Right lobe of liver (tissue), 5 donors: ENCODE data around the gene ZNF580. TPM values are rescaled to one million over a fixed set of nuclear protein-coding genes. Genes with fewer than 3 reads are reported as not detected.

Experiments
- total RNA-seq, 6 experiments: library from RNA; depleted of rRNA in 2 of 6; stranded (reverse); fragments of >200 nt in 2 of 6; fragmentation: NEBNext Ultra II Directional in 3 of 6; extraction: Animal tissue kit (Norgen Biotek cat#: 25700) in 3 of 6; gene quantifications; one replicate each; pipeline versions ENCODE4 v1.1.0 to v1.2.4, GENCODE V29; 2016 to 2023
- donor health status: DM: no; HTN: no; CAD: no.
- donor health status: DM: no; HTN: no; CAD: no.
- donor health status: DM: no; HTN: yes; CAD: no.
- donor health status: DM: no; HTN: yes; CAD: no.

The ZNF580 gene
- total RNA-seq, 6 experiments from 2014 or later: 5.4 to 11.6 (median 6.5) TPM

Other genes with a start within 250 kb of the ZNF580 start
- gene UBE2S, start 233.2 kb upstream of the ZNF580 start, total RNA-seq: 10 to 100 TPM in 3 of 6 experiments, 1 to 10 TPM in 3; 4.3 to 16.4 (median 9.1) TPM
- under 1 TPM in 1 of 6 experiments, not detected in 5; 0.04 TPM for gene SHISA7, start 197.7 kb upstream of the ZNF580 start, total RNA-seq
- 100 to 1,000 TPM in 3 of 6 experiments, 10 to 100 TPM in 3; 69.4 to 222 (median 100) TPM for gene ISOC2, start 179.4 kb upstream of the ZNF580 start, total RNA-seq
- not detected for gene C19orf85, start 176.3 kb upstream of the ZNF580 start, total RNA-seq
- 1 to 10 TPM; 3.4 to 9.2 (median 4.4) TPM for gene ZNF628, start 164.4 kb upstream of the ZNF580 start, total RNA-seq
- 1 to 10 TPM; 2.5 to 6.0 (median 3.9) TPM for gene NAT14, start 155.8 kb upstream of the ZNF580 start, total RNA-seq
- gene SSC5D, start 152.6 kb upstream of the ZNF580 start, total RNA-seq: 1 to 10 TPM in 4 of 6 experiments, under 1 TPM in 2; 0.35 to 1.6 (median 1.2) TPM
- gene SBK2, start 103.9 kb upstream of the ZNF580 start, total RNA-seq: not detected
- under 1 TPM in 2 of 6 experiments, not detected in 4; 0.33 to 0.56 TPM for gene SBK3, start 95.5 kb upstream of the ZNF580 start, total RNA-seq
- 1 to 10 TPM; 1.9 to 4.6 (median 3.6) TPM for gene ZNF579, start 60.2 kb upstream of the ZNF580 start, total RNA-seq
- 10 to 100 TPM in 1 of 6 experiments, 1 to 10 TPM in 5; 3.0 to 13.1 (median 5.1) TPM for gene FIZ1, start 41.5 kb upstream of the ZNF580 start, total RNA-seq
- gene ZNF524, start 40.7 kb upstream of the ZNF580 start, total RNA-seq: 10 to 100 TPM in 4 of 6 experiments, 1 to 10 TPM in 2; 8.2 to 21.0 (median 11.3) TPM
- 1 to 10 TPM; 4.2 to 6.0 (median 4.7) TPM for gene ZNF865, start 35.4 kb upstream of the ZNF580 start, total RNA-seq
- gene ZNF784, start 16.4 kb upstream of the ZNF580 start, total RNA-seq: 1 to 10 TPM; 2.9 to 5.5 (median 4.1) TPM
- 1 to 10 TPM; 2.7 to 7.3 (median 5.1) TPM for gene ZNF581, start 2.6 kb downstream of the ZNF580 start, total RNA-seq
- 10 to 100 TPM in 3 of 6 experiments, 1 to 10 TPM in 3; 6.1 to 19.7 (median 9.8) TPM for gene CCDC106, start 7.2 kb downstream of the ZNF580 start, total RNA-seq
- 10 to 100 TPM; 55.1 to 75.6 (median 63.5) TPM for gene U2AF2, start 14.0 kb downstream of the ZNF580 start, total RNA-seq
- gene EPN1, start 34.2 kb downstream of the ZNF580 start, total RNA-seq: 100 to 1,000 TPM in 5 of 6 experiments, 10 to 100 TPM in 1; 88.9 to 162 (median 107) TPM
- gene NLRP9, start 97.4 kb downstream of the ZNF580 start, total RNA-seq: not detected
- under 1 TPM in 4 of 6 experiments, not detected in 2; 0.31 to 0.99 (median 0.39) TPM for gene RFPL4A, start 118.1 kb downstream of the ZNF580 start, total RNA-seq
- under 1 TPM in 2 of 6 experiments, not detected in 4; 0.57 to 0.79 TPM for gene RFPL4AL1, start 128.1 kb downstream of the ZNF580 start, total RNA-seq
- under 1 TPM; 0.22 to 0.92 (median 0.25) TPM for gene NLRP11, start 191.0 kb downstream of the ZNF580 start, total RNA-seq
- gene NLRP4, start 195.5 kb downstream of the ZNF580 start, total RNA-seq: not detected